NCI-H1092 treated with DMSO at 0.1 percent for 48 hours (cell line): Measurements from ENCODE around the gene MS4A18.

Experiments used
- DNase-seq: peaks from one replicate; lab custom pipeline; 2025; lab: John Stamatoyannopoulos, UW

The MS4A18 gene

DNA sequence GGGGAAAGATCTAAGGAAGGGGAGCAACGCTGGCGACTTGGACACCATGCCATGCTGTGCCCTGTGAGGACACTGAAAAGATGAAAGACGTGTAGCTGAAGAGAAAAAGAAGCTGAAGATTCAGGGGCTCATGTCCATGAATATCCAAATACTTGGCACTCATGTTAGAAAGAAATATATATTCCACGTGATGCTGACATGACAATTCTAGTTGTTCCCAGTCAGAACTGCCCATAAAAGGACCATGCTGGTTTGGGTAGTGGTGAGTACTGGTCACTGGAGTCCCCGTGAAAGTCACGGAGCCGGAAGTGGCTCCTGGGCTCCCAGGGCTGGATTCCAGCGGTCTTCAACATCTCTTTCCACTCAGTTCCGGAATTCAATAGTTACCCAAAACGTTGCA is 42.0 kb downstream of the MS4A18 start:
- DNase-seq: no peak

DNA sequence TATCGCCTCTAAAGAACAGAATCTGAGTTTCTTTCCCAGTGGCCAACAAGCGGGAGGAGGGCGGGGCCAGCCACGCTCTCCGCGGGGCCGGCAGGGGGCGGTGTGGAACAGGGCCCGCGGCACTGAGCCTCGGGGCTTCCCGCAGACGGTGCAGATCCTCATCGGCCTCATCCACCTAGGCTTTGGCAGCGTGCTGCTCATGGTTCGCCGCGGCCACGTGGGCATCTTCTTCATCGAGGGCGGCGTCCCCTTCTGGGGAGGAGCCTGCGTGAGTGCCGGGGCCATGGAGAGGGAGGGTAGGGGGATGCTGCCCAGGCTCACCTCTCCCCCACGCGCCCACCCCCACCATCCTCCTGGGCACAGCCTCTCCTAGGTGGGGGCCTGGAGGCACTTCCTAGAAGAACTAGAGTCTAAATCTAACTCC is 42.9 kb downstream of the MS4A18 start:
- DNase-seq: no peak

DNA sequence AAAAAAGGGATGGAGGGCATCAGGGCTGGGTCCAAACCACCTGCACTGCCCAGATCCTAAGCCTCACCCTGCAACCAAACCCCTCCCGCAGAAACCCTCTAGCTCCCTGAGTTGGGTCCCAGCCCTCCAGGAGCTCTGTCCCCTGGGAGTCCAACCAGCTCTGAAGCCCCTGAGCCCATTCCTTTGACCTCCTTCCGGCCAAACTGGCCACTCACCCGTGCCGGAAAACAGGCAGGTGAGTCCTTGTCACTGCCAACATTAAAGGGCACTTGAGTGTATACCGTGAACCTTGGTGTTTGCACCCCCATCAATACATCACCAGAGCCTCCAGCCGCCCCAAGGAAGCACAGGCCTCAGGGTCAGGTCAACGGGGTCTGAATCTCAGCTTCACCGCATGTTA is 43.7 kb downstream of the MS4A18 start:
- no peak for DNase-seq

DNA sequence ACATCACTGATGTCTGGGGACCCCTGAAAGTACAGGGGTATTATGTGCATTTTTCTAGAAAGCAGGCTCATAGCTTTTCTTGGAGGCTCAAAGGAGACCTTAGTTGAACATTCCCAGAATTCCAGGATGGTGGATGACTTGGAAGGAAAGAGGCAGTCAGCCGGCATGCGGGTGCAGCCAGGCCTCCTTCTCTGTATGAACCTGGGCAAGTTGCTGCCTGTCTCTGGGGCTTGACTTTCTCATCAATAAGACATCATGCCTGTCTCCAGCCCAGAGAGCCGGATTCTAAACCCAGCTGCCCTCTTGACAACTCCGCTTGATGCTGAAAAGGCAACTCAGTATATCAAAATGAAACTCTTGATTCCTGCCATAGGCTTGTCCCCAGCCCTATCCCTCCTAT is 44.8 kb downstream of the MS4A18 start:
- DNase-seq: no peak

GRCh38 chr11:60769811-60770210 is 45.3 kb downstream of the MS4A18 start:
- DNase-seq: no peak

DNA sequence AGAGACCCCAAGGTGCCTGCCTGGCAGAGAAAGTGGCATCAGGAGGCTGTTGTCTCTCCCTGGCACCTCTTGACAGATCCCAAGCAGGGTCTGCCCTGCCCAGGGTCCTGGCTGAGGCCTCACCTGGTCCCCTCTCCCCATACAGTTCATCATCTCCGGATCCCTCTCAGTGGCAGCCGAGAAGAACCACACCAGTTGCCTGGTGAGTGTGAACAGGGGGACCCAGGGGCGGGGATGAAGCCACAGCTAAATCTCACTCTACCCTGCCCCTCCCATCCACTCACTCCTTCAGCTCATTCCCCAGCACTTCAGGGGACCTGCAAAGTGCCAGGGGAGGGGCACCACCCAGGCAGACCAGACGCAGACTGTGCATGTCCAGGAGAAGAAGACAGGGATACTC is 46.6 kb downstream of the MS4A18 start:
- DNase-seq: no peak

GRCh38 chr11:60771879-60772525 is 47.5 kb downstream of the MS4A18 start:
- DNase-seq: no peak

- DNase-seq: no peak
Measured at GRCh38 chr11:60772666-60773065, 48.1 kb downstream of the MS4A18 start.

DNA sequence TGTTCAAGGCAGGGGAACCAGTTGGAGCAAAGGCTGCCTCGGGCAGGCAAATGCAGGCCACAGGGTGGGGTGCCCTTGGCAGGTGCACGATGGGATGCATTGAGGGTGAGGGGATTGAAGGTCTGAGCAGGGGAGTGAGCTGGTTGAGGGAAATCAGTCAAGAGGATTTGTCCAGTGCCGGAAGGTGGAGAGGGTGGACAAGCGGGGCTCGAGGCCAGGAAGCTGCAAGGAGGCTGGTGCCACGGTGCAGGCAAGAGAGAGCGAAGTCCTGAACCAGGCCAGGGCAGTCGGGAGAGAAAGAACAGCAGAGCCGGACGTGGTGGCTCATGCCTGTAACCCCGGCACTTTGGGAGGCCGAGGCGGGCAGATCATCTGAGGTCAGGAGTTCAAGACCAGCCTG is 50.2 kb downstream of the MS4A18 start:
- DNase-seq: no peak

DNA sequence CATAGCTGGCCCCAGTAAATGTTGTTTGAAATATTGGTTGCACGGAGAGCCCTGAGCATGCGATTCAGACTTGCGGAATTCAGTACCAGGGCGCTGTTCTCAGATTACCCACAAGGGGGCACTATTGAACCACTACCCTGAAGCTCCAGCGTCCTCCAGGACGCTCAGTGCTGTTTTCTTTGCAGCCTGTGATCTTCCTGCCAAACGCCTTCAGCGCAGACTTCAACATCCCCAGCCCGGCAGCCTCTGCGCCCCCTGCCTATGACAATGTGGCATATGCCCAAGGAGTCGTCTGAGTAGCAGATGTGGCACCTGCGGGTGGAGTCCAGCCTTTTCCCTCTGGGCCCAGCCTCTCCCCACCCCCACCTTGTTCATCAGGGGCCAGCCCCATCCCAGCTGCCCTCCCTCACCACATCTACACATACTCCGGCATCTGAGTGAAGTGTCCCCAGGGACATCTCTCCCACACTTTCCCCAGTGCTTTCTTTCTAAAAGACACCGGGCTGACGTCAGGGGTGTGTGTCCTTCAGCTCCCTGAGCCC is 51.0 kb downstream of the MS4A18 start:
- peak; percentile 95 for DNase-seq

GRCh38 chr11:60776167-60776566 is 51.6 kb downstream of the MS4A18 start:
- no peak for DNase-seq

DNA sequence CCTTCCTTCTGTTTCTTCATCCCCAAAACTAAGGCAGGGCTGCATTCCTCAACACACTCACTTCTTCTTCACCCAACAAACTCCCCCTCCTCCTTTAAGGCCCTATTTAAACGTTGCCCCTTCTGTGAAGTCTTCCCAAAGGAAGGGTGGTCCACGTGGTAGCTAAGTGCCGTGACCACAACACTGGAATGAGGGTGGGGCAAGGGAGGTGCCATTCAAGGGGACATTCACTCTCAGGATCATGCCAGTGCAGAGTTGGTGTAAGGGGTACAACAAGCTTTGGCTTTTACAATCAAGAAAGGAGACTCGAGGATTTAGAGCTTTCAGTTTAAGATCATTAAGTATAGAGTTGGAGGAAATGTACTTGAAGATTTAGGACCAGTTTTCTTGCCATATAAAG is 52.6 kb downstream of the MS4A18 start:
- no peak for DNase-seq

GRCh38 chr11:60777572-60777971 is 53.1 kb downstream of the MS4A18 start:
- no peak for DNase-seq

DNA sequence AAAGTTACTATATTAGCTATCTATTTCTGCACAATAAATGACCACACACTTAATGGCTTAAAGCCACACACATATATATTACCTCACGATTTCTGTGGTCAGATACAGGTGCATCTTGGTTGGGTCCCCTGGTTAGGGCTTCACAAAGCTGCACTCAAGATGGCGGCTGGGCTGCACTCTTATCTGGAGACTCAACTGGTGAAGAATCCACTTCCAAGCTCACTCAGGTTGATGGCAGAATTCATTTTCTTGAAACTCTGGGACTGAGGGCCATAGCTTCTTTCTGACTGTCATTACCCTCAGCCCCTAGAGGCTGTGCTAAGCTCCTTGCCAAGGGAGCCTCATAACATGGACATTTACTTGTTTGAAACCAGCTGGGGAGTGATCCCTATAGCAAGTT is 55.5 kb downstream of the MS4A18 start:
- DNase-seq: no peak

DNA sequence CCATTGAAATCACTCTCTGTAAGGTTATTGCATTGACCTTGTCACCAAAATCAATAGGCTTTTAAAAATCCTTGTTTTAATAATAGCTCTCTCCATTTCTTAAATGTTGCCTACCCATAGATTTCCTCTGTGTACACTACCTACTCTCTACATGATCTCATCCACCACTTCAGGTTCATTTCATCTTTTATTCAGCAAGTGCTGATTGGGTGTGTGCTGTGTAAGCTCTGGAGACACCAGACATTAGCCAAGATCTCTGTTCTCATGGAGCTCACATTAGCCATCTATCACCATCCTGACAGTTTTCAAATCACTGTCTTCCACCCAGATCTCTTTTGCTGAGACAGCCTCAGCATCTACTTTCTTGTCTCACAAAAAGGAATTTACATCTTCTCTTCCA is 56.3 kb downstream of the MS4A18 start:
- no peak for DNase-seq

GRCh38 chr11:60781286-60781980 is 56.9 kb downstream of the MS4A18 start:
- DNase-seq: no peak

- no peak for DNase-seq
Measured at GRCh38 chr11:60781981-60782316, 57.4 kb downstream of the MS4A18 start.

DNA sequence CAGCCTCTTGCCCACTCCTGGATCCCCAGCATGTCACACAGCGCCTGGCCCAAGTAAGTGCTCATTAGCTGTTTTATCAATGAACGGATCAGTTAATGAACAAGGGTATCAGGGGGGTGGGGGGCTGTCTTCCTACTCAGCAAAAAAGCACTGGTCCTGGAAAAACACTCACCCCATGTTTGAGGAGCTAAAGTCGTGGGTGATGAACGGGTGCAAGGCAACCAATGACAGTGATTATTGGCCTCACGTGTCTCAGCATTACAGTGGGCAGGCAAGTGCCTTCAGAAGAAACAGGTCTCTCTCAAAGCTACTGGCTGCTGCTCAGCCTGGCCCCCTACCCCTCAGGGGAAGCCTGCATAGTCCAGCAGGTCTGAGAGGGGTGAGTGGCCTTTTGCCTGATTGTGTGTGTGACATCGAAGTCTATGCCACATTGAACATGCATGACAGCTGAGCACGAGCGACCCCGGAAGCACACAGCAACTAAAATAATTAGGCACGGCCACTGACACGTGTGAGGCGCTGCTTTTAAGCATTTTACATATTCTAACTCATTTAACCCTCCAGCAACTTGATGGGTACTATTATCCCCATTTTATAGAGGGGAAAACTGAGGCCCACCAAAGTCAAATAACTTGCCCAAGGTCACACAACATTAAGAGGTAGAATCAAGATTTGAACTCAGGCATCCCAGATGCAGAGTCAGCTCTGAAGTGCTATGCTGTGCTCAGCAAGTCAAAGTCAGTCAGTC is 58.0 kb downstream of the MS4A18 start:
- DNase-seq: no peak

GRCh38 chr11:60783141-60783484 is 58.6 kb downstream of the MS4A18 start:
- no peak for DNase-seq

GRCh38 chr11:60783911-60784310 is 59.4 kb downstream of the MS4A18 start:
- DNase-seq: no peak

- DNase-seq: no peak
Measured at GRCh38 chr11:60785136-60785535, 60.6 kb downstream of the MS4A18 start, which contains the start of gene MS4A10. TSS of gene MS4A10 (plus strand) at chr11:60785333. CDS start at chr11:60790336, 5,003 bp downstream.

DNA sequence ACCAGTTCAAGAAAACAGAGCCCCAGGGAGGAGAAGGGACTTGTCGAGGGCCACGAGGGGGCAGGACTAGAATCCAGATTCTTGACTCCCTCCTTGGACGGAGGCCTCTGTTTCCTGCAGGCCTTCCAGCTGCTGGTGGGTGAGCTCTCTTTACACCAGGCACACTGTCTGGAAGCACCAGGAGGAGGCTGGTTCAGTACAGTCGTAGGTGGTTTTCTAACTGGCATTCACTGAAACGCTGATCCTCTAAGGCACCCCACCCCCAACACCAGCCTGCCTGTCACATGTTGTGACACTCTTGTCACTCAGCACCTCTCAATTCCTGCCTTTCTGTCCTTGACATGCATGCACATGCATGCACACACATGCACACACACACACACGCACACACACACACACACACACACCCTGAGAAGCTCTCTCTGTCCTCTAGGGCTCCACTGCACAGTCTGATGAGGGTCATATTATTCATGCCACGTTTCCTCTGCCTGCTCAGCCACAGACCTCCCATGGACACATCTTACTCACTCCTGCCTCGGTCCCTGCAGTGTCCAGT is 61.4 kb downstream of the MS4A18 start:
- no peak for DNase-seq
